ENCODE measurements around the gene TMEM187.

DNA sequence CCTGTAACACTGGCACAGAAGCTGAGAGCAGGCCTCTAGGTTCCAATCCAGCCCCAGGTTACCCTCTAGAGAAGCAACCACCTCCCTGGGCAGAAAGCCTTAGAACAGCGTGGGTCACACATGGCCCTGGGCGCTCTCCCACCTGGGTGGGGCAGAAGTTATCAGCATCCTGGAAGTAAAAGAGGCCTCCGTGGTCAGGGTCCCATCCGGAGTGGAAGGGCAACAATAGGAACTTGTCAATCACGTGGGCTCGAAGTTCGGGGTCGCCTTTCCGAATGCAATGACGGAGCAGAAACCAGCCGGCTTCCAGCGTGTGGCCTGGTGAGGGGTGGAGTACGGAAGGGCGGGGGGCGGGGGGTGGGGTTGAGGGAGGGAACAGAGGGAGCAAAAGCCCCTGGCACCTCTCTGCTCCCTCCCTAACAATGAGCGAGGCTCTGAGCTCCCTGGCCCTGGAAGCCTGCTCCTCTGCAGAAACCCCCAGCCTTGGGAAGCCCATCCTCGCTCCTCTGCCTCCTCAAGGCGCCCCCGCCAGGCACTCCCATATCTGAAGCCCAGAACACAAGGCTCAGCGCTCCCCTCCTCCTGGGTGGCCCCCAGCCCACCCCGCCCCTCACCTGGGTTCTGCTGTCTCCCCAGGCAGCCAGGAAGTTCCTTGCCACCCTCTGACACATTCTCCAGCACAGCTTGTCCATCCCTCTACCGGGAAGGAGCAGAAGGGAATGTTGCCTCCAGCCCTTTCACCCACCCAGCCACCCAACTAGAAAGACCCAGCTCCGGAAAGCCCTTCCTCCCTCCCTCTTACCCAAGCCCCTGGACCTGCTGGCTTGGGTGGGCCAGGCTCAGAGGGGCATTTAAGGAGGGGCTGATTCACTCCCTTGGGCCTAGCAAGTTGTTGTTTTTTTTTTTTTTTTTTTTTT is 31.0 kb upstream of the TMEM187 start:
- TF ChIP-seq, protein P1, sequence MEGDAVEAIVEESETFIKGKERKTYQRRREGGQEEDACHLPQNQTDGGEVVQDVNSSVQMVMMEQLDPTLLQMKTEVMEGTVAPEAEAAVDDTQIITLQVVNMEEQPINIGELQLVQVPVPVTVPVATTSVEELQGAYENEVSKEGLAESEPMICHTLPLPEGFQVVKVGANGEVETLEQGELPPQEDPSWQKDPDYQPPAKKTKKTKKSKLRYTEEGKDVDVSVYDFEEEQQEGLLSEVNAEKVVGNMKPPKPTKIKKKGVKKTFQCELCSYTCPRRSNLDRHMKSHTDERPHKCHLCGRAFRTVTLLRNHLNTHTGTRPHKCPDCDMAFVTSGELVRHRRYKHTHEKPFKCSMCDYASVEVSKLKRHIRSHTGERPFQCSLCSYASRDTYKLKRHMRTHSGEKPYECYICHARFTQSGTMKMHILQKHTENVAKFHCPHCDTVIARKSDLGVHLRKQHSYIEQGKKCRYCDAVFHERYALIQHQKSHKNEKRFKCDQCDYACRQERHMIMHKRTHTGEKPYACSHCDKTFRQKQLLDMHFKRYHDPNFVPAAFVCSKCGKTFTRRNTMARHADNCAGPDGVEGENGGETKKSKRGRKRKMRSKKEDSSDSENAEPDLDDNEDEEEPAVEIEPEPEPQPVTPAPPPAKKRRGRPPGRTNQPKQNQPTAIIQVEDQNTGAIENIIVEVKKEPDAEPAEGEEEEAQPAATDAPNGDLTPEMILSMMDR (IDR thresholded peaks at IDR 0.05): no peak
- no peak for TF ChIP-seq POLR2AphosphoS5 (IDR thresholded peaks at IDR 0.05)

All from sigmoid colon (tissue), 4 donors.